A549 treated with DMSO at 1 μM for 4 hours (cell line): ENCODE measurements around the gene ZNF519. TPM values are rescaled to one million over a fixed set of nuclear protein-coding genes. Genes with fewer than 3 reads are reported as not detected.

ENCODE experiments used
- total RNA-seq: library from RNA; stranded (reverse); fragments of 200-300 nt; extraction: Qiagen RNA extraction; gene quantifications from 5 replicates; pipeline ENCODE4 v1.2.3, GENCODE V29; 2022; ENCODE audit warnings: low read depth

ZNF519 gene
- 1.6 to 2.4 TPM (median 2.1 TPM) in 5 replicates for total RNA-seq

DNA sequence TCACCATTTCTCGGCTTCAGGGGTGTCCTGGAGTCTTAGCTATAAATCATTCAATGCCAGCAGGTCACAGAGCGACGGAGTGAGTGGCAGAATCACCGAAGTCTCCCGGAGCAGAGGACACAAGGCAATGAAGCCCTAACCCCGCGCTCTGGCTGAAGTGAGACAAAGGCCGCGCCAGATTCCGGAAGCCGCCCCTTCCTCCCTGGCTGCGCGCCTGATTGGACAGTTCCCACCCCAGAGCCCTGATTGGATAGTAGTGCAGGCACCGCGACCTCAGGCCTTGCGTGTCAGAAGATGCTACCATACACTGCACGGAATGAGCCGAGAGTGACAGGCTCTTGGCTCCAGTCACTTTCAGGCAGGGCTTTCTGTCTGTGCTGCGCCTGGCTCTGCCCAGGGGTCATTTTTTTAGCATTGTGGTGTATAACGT is at the start of gene ZNF519:
Gene ZNF519, minus strand, starts transcription at position 165 of the 430 bp plus-strand sequence. Its CDS starts 158 bp downstream, at position 7.

Other genes with a start within 250 kb of the ZNF519 start
- gene MC2R, start 216.9 kb downstream of the ZNF519 start, total RNA-seq, result not detected in 5 replicates